DMS153 (cell line): Measurements from ENCODE around the gene DENND6B.
"Not testable (repeated sequence)": the region's sequence is repeated elsewhere in the genome, so short reads cannot be mapped to it uniquely, and the experiment has no call there.

Experiments
- DNase-seq: peaks from one replicate; lab custom pipeline; 2025; lab: John Stamatoyannopoulos, UW

DENND6B gene

DNA sequence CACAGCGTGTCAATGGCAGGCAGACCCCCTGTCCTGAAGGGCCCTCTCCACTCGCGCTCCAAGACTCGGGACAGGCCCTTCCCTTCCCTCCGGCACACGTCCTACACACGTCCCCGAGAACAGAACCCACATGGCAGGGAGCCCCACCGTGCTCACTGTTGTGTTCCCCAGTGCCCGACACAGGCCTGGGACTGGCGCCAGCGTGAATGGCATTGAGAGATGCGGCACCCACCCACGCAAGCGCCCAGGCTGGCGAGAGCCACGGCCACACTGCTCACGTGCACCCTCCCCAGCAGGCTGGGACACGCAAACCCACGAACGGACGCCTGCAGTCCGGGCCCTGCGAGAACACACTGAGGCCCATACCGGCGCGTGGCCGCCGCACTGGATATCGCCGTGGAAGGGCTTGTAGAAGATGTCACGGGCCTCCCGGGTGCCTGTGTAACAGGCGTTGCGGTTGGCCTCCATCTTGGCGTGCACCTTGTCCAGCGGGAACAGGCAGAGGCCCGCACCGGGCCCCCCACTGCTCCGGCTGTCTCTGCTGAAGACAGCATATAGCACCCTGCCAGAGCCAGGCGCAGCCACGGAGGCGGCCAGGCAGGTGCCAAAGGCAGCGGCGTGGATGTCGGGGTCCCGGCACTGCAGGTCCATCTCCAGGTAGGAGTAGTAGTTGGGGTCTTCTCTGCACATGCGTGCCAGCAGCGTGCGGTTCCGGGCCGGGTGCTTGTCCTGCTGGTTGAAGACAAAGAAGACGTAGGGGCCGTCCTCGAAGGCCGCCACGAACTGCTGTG lies 37.5 kb downstream of the DENND6B start:
- DNase-seq: no peak

DNA sequence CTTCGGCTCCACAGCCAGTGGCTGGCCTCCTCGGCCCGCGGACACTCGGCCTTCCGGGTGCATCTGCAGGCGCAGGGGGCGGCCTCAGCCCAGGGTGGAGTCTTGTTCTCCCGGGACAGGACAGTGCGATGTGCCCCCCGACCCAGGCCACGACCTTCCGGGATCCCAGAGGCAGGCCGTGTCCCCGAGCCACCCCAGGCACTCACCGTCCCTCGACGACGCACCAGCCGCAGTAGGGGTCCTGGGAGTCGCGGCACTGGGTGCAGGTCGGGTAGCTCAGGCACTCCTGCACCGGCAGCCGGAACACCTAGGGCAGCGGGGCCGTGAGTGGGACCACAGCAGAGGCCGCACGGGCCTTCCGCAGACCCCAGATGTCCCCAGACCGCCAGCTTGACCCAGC lies 39.1 kb downstream of the DENND6B start:
- no peak for DNase-seq

DNA sequence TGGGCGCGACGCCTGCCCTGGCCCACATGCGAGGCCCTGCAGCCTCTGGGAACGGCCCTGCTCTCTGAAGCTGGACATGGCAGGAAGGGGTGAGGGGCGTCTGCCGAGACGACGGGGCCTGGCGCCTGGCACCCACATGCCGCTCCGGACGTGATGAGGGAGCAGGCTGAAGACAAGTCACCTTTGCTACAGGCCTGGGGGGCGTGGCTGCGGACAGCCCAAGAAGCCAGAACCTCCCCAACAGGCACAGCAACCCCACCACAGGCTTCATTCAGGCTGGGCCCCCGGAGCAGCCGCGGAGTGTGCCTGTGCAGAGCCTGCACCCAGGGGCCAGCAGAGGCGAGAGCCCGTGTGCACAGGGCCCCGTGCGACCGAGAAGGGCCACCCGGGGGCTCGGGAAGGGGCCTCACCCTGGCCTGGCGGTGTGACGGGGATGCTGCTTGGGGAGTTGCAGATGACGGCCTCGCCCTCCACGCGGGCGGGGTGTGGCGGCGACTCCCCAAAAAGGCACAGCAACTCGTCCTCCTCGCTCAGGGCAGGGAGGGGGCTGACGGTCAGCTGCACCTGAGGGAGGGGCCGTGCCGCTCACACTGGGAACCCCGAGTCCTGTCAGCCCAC lies 40.0 kb downstream of the DENND6B start:
- DNase-seq: no peak

DNA sequence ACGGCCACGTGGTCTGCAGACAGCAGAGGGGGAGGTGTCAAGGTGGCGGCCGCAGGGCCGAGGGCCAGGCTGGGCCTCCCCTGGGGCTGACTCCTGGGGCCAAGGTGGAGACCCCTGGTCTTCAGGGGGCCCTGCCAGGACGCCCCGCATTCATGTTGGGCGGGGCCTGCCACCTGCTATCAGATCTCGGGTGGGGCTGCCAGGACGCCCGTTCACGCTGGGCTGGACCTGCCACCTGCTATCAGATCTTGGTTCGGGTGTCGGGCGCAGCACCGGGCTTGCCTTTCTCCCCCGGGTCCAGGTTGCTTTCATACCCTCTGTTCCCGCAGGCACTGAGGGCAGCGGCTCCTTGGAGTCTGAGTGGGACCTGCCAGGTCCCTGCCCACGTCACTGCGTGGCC lies 40.5 kb downstream of the DENND6B start:
- no peak for DNase-seq

DNA sequence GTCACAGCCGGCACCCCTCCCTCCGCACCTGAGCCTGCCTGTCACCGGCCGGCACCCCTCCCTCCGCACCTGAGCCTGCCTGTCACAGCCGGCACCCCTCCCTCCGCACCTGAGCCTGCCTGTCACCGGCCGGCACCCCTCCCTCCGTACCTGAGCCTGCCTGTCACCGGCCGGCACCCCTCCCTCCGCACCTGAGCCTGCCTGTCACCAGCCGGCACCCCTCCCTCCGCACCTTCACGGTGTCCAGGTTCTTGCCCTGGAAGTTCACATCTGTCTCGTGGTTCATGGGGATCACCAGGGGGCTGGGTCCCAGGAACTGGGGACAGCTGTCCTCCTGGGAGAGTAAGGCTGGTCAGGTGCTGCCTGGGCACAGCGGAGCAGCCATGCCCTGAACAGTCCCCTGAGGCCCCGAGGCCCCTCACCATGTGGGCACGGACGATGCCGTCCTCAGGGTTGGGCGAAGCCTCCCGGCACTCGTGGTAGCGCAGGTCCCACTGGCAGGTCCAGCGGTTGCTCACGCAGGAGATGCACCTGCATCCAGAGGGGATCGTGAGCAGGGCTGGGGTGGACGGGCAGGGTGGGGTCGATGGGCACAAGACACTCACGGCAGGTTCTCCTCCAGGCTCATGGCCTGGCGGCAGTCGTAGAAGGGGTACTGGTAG lies 41.1 kb downstream of the DENND6B start:
- DNase-seq: no peak

DNA sequence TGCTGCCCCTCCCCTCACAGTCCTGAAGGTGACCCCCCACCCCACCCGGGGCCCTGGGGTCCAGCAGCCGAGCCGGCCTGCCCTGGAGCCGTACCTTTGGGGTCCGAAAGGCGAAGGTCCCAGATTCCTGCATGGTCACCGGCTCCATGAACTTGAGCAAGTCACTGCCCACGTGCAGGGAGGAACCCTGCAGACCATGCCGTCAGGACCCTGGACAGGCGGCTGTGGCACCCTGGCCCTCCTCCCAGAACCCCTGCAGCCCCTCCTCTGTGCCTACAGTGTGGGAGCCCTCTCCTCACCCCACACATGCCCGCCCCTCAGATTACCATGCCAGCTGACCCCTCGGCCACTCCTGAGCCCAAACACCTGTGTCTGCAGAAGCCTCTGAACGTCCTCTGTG lies 42.3 kb downstream of the DENND6B start:
- DNase-seq: no peak

DNA sequence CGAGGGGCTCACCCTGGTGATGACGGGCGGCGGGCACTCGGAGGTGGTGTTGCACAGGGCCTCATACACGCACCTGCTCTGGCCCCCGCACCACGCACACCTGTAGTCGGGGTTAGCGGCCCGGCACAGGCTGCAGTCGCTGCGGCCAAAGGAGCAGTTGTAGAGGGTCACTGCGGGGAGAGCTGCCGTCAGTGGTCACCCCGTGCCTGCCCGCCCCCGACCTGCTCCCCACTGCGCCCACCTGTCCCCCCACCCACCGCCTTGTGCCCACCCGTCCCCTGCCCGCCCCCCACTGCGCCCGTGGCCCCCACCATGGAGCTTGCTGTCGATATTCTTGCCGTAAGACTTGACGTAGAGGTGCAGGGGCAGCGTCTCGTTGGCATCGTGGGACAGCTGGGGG lies 43.0 kb downstream of the DENND6B start:
- no peak for DNase-seq

DNA sequence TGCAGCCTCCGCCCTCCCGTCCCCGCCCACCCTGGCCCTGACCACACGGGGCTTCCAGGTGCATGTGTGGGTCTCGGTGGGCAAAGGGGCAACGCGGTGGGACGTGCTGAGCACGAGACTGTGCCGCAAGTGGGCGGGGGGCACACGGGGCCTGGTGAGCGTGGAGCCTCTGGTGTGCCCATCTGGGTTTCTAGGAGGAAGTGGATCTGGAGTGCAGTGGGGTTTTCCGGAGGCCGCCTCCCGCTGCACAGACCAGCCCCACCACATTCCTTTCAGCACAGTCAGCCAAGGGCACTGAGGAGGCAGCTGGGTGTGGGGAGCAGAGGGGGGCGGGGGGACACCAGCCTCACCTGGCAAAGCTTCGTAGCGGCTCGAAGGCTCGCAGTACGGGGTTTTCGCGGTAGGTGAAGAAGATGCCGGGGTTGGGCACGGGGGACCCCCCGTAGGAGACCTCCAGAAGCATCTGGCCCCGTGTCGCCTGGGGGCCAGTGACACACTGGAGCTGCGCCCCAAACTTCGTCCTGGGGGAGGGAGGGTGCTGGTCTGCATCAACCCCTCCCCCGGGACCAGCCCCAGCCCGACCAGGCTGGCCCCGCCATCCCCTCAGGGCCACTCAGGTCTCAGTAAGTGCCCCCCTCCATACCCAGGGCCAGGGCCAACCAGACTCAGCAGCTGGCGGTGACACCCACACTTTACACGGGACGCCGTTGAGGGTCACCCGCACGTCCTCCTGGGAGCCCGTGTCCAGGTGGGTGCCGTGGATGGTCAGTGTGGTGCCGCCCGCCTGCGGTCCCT lies 44.3 kb downstream of the DENND6B start:
- no peak for DNase-seq

DNA sequence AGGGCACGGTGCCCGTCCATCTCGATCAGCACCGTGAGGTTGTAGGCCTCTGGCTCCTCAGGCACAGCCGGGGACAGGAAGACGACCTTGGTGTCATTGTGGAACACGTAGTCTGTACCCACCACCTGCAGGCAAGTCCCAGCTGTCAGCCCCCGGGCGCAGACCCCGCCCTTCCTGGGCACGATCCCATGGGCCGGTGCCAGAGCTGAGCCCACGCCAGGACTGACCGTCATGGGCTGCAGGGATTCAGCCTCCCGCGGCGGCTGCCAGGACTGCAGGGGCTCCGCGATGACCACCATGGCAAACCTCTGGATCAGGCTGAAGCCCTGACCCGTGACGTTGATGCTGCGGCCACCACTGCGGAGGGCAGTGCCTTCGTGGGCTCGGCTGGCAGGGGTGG lies 44.9 kb downstream of the DENND6B start:
- DNase-seq: no peak

DNA sequence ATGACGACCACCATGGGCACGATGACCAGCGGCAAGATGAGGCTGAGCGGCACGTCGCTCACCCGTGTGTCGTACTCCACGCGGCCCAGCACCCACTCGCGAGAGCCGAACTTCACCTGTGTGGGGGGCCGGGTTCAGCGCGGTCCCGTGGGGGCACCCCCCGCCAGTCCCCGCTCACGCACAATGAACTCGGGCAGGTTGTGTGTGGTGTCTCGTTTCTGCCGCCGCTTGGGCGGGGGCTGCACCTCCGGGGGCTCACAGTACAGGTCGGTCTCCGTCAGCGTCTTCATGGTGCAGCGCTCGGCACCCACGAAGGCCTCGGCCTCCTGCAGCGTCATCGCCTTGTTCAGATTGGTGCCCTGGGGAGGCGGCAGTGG lies 45.4 kb downstream of the DENND6B start:
- no peak for DNase-seq

DNA sequence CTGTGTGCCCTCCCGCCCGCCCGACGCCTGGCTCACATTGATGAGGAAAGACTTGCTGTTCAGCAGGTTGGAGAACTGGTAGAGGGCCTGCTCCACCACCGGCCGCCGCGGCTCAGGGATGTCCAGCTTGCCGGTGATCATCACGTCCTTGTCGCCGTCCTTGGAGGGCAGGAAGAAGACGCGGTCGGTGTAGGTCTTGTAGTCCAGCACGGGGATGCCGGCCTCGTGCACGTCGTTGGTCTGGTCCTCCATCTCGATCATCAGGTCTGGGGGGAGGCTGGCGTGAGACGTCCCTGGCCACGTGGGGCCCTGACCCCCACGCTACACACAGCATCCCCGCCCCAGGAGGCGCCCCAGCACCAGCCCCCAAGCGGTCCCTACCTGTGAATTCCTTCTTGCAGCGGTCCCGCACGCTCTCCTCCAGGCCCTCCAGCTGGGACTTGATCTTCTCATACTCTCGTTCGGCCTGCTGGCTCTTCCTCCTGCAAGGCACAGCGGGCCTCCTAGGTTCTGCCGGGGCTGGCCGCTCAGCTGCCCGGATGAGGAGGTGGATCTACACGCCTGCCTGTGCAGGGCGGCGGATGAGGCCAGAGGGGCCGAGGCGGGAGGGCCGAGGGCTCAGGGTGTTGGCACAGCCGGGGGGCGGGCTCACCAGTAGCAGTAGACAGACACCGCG lies 46.0 kb downstream of the DENND6B start:
- no peak for DNase-seq

DNA sequence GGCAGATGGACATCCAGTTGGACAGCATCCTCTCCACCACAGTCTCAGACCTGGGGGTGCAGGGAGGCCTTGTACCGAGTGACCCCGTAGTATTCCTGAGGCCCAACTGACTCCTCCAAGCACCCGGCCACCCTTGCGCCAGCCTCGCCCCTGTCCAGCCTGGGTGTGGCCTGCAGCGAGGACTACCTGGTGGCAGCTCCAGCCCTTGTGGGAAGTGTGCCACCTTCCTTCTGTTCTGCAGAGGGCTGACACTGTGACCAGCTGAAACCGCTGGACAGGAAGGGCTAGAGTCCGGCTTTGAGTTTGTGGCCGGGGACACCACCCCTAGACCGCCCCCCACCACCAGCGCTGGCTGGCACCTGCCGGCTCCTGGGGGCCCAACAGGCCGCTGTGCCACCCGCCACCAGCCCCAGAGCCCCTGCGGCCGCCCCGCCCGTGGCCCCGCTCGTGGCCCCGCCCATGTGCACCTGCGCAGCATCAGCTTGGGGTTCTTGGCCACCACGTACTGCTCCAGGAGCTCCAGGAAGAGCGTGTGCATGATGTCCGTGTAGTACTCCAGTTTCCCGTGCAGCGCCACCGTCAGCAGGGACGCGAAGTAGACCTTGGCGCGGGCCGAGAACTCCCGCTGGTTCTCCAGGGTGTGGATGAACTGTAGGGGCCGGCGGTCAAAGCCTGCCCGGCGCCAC lies 46.6 kb downstream of the DENND6B start:
- no peak for DNase-seq

DNA sequence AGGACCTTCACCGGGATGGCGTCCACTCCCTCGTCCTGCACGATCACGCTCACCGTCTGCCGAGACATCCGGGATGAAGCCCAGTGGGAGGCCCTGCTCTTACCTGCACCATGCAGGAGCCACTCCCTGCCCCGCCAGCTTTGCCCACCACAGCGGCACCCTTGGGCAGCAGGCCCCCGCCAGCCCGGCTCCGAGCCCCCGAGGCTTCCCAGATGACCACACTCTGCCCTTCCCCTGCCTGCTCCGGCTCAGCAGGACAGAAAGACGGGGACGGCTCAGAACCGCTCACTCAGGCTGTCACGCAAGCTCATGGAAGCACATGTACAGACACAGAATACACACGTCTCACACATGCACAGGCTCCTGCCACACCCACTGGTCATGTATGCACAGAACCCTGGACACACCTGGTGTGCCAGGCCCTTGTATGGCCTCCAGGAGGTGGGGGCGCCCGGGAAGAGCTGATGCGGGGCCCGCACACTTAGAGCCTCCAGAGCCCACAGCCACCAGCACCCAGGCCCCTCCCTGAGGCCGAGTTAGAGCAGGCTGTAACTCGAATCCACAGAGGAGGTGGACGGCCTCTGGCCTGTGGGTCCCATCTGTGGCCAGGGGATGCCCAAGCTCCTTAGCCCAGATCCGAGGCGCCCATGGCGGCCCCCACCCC lies 47.7 kb downstream of the DENND6B start:
- DNase-seq: no peak

DNA sequence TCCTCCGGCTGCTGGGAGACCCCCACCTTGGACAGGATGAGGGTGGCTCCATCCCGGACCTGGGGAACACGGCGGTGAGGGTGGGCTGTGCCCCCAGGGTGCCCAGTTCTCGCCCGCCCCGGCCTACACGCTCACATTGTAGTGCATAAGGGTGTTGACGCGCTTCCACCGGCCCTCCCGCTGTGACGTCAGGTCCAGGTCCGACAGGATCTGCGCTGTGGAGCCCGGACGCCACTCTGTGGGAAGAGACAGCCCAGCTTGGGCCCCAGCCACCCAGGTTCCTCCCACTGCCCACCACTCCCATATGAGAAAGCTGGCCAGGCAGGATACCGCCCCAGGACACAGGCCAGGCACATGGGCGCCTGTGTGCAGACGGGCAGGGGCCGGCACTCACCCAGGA lies 48.4 kb downstream of the DENND6B start:
- no peak for DNase-seq

DNA sequence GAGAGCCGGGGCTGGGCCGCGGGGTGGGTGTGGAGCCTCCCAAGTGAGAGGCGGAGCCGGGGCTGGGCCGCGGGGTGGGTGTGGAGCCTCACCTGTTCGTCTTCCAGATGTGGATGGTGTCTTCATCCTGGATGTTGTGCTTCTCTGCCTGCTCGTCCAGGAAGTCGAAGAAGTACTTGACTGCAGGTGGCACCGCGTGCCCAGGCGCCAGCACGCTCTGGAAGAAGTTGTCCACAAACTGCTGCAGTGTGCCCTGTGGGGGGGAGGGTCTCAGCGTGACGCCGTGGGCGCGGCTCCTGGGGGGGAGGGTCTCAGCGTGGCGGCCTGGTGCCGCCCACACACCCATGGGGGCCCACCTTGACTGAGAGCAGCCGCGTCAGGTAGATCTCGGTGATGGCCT lies 49.1 kb downstream of the DENND6B start:
- DNase-seq: no peak

DNA sequence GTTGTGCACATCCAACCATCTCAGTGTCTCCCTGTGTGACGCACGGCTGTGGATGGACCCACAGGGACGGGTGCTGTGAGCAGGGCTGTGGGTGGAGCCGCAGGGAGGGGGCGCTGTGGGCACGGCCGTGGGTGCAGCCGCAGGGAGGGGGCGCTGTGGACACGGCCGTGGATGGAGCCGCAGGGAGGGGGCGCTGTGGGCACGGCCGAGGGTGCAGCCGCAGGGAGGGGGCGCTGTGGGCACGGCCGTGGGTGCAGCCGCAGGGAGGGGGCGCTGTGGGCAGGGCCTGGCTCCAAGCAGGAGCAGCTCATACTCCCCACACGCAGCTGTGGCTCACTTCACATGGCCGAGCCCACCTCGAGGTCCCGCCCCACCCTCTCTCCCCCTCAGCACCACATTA lies 50.7 kb downstream of the DENND6B start:
- no peak for DNase-seq

DNA sequence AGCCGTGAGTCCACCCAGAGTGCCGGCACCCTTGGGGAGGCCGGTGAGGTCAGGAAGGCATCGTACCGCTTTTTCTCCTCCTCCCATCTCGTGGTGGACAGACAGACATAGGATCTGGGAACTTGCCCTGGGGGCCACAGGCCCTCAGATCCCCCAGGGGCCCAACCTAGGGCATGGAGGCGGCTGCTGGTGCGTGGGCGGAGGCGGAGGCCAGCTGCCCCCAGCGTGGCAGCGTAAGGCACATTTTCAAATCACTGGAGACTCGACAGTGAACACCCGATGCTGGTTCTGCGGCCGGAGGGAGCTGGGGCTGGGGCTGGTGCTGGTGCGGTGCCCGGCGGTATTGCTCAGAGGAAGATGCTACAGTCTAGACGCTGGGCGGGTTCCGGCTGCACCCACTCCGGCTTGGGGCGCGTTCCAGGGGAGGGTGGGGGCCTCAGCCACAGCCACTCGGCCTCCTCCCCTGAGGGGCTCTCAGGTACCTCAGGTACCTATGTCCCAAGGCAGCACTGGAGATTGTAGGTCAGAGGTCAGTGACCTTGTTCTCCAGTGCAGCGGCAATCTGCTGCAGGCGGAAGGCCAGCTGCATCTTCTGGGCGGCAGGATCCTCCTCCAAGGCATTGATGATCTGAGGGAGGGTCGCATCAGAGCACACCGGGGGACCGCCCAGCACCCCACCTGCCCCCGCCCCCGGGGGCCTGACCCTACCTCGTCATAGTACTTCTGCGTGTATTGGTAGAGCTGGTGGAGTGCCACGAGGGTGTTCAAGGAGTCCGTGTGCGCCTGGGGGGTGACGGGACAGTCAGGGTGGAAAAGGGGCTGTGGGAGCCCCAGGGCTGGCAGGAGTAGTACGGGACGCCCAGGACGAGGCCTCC lies 51.4 kb downstream of the DENND6B start:
- DNase-seq: no peak

DNA sequence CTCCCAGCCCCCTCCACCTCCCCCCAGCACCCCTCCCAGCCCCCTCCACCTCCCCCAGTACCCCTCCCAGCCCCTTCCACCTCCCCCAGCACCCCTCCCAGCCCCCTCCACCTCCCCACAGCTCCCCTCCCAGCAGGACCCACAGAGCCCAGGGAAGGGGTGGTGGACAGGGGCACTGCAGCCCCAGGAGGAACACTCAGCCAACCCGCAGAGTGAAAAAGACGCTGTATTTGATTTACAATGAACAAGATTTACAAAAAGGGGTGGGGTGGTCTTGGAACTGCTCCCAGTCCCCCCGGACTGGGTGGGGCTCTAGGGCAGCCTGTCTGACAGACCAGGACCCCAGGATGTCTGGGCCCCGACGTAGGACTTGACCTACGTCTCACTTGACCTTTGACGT lies 52.0 kb downstream of the DENND6B start:
- no peak for DNase-seq

DNA sequence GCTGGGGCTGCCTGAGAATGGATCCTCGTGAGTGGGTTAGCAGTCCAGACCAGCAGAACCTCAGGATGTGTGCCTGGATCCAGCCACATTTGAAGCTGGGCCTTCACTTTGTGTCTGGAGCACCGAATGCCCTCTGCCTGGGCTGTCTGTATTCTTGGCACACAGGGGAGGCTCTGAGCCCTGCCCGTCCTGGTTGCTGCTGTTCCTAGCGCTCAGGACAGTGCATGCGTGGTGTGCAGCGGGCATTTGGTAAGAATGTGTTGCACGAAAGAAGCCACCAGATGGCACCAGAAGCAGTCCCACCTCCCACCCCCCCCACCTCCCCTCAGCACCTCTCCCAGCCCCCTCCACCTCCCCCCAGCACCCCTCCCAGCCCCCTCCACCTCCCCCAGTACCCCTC lies 52.5 kb downstream of the DENND6B start:
- no peak for DNase-seq

DNA sequence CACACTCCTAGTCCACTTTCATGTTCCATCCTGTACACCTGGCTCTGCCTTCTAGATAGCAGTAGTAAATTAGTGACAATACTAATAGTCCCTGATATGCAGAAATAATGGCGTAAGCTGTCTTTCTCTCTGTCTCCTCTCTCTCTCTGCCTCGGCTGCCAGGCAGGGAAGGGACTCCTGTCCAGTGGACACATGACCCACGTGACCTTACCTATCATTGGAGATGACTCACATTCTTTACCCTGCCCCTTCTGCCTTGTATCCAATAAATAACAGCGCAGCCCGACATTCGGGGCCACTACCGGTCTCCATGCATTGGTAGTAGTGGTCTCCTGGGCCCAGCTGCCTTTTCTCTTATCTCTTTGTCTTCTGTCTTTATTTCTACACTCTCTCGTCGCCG lies 53.0 kb downstream of the DENND6B start:
- DNase-seq: not testable (repeated sequence)
